HG02840 (cell line): Measurements from ENCODE around the gene IL20.

Source experiments
- ATAC-seq: cut with Tn5 transposase; IDR thresholded peaks from one replicate; pipeline ENCODE4 v1.9.1; 2021; ENCODE audit warnings: mild to moderate bottlenecking, moderate library complexity, moderate number of reproducible peaks; ENCODE audit not compliant: unreplicated experiment, low FRiP score

Gene IL20, protein sequence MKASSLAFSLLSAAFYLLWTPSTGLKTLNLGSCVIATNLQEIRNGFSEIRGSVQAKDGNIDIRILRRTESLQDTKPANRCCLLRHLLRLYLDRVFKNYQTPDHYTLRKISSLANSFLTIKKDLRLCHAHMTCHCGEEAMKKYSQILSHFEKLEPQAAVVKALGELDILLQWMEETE

DNA sequence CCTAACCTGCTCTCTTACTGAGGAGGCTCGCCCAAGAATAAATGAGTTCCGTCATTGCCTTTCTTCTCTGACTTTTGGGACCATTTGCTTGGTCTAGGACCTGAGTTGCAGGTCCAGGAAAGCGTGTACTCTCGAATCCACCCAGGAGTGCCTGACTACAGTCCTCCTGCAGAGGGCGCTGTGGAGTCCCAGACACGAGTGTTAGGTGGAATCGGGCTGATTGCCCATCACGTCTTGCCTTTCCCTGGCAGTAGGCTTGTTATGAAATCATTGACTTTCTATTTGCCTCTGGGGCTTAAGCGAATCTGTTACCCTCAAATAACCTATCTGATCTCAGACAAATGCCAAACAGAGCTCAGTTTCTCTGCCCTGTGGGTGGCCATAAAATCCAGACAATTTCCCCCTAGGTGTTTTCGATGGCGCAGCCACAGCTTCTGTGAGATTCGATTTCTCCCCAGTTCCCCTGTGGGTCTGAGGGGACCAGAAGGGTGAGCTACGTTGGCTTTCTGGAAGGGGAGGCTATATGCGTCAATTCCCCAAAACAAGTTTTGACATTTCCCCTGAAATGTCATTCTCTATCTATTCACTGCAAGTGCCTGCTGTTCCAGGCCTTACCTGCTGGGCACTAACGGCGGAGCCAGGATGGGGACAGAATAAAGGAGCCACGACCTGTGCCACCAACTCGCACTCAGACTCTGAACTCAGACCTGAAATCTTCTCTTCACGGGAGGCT is at the start of gene IL20:
Gene IL20 (plus strand): TSS at position 685 of the 733 bp plus-strand sequence. CDS start 230 bp downstream, outside the sequence.
- no peak for ATAC-seq

GRCh38 chr1:206816390-206817287 is 48.8 kb upstream of the IL20 start:
- no peak for ATAC-seq

DNA sequence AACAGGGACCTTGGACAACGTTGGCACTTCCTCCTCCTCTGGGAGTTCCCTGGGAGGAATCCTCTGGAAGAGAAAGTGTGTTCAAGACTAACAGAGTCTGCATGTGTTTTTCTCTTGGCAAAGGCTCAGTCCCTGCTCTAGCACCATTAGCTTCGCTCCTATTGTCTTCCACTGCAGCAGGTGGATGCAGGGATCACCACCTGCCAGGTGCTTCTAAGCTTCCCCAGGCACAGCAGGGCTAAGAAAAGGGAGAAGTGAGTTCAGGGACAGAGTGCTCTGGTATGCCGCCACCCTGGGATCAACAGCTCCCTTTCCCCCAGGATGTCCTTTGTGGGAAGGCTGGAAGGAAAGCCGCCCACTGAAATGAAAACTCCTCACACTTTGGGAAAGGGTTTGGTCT is 43.9 kb upstream of the IL20 start:
- ATAC-seq = no peak

GRCh38 chr1:206823727-206824126 is 41.7 kb upstream of the IL20 start:
- no peak for ATAC-seq

GRCh38 chr1:206824331-206824730 is 41.1 kb upstream of the IL20 start:
- ATAC-seq = no peak

DNA sequence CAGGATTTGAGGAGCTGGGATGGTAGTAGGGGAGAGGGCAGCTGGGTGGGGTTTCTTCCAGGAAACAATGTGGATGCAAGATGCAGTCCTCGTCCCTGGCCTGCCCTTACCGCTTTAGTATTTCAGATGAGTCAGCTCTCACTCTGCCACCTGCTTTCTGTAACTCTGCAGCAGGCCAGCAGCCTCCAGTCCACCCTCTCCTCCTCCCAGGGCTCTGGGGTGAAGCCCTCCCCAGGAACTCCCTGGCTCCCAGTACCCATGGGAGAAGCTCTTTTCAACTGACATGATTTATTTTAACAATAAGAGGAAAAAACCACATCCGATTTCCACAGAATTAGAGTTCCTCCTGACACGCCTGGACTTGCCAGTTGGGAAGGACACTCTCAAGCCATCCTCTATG is 39.0 kb upstream of the IL20 start:
- ATAC-seq = no peak

DNA sequence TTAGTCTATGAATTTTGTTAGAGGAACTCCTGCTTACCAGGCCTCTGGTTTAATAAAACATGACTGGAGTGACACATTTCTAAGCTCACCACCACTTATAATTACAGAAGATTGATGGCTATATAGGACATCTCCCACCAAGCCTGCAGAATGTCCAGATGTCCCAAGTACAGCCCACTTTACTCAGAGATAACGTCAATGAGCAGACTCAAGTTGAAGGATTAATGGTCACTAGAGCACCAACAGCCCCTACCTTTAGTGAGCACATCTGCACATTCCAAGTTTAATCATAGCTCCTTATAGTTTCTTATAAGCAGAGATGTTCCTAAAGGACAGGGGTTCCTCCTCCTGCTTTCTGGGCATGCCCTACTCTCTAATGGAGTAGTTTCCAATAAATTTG is 37.4 kb upstream of the IL20 start:
- no peak for ATAC-seq

DNA sequence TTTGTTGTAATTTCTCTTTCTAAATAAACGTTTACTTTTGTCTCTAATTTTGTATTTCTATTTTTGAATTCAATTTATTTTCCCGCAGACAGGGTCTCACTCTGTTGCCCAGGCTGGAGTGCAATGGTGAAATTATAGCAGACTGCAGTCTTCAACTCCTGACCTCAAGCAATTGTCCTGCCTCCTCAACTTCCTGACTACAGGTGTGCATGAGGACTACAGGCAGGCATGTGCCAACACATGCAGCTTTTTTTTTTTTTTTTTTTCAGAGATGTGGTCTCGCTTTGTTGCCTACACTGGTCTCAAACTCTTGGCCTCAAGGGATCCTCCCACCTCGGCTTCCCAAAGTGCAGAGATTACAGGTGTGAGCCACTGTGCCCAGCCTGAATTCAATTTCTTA is 36.7 kb upstream of the IL20 start:
- ATAC-seq = no peak

DNA sequence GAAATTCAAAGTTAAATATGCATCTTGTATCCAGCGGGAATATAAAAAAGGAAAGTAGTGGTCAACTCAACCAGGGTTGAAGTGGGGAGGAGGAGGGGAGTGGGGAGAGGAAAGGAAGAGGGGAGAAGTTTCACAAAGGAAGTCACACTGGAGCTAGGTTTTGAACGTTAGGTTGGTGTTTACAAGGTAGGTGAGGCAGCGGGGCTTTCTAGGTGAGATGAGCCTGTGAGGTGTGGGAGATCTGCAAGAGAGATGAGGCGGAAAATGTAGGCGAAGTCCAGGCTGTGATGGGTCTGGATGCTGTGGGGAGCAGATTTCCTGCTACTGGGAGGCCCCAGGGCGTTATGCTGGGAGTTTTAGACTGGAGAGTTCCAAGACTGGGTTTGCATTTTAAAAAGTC is 36.1 kb upstream of the IL20 start:
- no peak for ATAC-seq

GRCh38 chr1:206829875-206830274 is 35.5 kb upstream of the IL20 start:
- no peak for ATAC-seq

GRCh38 chr1:206831650-206832049 is 33.8 kb upstream of the IL20 start:
- no peak for ATAC-seq

DNA sequence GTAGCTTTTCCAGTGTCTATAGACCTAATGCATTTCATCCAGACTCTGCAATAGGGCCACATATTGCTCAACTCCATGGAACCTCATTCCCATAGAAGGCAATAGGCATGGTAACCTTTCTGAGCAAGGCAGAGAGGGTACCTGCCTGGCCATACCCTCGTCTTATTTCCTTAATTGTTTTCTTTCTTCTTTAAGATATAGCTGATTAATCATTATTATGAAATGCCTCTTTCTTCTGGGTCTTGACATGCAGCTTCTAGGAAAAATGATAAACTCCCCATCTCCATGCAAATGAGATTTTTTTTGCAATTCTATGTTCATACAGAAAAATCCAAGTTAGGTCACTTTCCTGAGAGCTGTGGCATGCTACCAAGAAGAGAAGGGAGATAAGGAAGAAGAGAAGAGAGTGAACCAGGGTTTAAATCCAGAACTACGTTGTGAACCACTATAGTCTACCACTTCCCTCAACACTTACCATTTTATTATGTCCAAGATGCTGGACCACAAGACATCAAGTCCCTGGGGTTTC is 33.0 kb upstream of the IL20 start:
- ATAC-seq = no peak

- no peak for ATAC-seq
These were observed 32.2 kb upstream of the IL20 start for GRCh38 chr1:206833106-206833680.

- no peak for ATAC-seq
These were observed 31.6 kb upstream of the IL20 start for GRCh38 chr1:206833801-206834200.

DNA sequence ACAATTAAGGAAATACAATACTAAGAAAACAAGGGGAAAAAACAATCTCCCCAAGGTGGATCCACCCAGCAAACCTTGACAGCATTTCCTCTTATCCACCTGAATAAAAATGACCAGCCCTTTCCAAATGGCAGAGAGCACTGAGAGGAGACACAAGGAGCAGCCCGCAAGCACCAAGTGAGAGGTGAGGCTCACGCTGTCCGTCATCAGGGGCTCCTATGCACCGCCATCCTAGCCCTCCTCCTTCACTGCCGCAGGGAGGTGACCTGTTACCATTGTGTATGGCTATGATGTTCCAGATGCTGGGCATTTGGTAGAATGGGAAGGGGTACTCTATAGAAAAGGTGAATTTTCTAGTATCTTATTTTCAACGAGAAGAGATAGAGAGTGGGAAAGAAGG is 31.2 kb upstream of the IL20 start:
- ATAC-seq = no peak

- no peak for ATAC-seq
These were observed 30.7 kb upstream of the IL20 start for GRCh38 chr1:206834711-206835110.

- ATAC-seq = no peak
These were observed 30.2 kb upstream of the IL20 start for GRCh38 chr1:206835186-206835585.

- no peak for ATAC-seq
These were observed 29.3 kb upstream of the IL20 start for GRCh38 chr1:206836111-206836510.

DNA sequence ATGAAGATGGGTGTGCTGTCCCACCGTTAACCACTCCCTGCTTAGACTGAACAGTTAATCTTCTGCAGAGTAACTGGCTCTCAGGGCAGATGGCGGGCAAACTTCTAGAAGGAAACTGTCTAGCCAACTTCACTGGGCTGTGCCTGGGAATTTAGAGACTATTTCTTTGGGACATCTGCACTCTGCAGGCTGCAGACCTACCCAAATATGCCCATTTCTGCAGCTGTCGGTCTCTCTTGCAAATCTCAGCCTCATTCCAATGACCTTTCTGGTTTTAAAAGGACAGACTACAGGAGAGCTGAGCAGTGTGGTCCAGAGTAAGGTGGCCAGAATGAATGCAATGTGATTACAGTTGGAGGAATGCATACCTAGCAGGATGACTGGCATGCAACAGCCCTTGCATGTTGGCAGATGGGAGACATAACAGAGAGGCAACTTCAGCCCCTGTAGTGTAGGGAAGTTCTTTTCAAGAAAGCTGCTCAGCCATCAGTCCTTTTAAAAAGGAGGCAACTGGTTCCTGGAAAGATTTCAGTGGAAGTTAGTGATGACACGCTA is 26.3 kb upstream of the IL20 start:
- no peak for ATAC-seq

DNA sequence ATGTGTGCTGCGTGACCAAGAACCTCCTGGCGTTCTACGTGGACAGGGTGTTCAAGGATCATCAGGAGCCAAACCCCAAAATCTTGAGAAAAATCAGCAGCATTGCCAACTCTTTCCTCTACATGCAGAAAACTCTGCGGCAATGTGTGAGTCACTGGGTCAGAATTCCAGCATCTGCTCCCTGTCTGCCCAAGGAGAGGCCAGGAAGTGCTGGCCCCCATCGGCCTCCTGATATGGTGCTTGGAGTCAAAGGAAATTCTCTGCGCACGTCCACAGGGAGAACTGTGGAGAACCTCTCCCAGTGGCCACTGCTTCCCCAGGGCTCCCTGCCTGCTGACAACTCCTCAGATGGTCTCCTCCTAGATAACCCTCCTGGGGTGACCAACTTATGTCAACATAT is 25.6 kb upstream of the IL20 start:
- no peak for ATAC-seq
